IPS DF 4.7 (cell line): ENCODE data around the gene SIGLEC7.

Source experiments
- DNase-seq: peaks from one replicate; pipeline ENCODE4 v3.0.0-alpha.2; 2013; ENCODE audit warnings: low spot score; ENCODE audit errors: extremely low read depth

SIGLEC7 gene

DNA sequence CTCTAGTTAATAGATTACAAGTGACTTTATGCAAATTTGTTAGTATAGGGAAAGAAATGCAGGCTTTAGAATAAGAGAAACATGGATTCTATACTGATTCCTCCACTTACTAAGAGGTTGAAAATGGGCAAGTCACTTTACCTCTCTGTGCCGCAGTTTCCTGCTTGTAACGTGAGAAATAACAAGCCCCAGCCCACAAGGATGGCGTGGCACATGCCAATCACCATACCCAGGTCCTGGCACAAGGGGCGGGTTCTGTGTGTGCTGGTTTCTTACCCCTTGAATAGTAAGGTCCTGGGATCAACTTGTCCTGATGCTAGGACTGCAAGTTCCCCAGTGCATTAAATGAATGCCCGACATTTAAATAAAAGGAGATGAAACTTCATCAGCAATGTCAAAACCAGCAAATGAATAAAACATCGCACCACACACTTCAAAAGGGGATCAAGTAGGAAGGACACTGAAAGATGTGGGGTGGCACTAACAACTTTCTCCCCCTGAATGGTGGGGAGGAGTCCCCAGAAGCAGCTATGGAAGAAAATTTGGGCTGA, 25.3 kb upstream of the SIGLEC7 start:
- DNase-seq: no peak

DNA sequence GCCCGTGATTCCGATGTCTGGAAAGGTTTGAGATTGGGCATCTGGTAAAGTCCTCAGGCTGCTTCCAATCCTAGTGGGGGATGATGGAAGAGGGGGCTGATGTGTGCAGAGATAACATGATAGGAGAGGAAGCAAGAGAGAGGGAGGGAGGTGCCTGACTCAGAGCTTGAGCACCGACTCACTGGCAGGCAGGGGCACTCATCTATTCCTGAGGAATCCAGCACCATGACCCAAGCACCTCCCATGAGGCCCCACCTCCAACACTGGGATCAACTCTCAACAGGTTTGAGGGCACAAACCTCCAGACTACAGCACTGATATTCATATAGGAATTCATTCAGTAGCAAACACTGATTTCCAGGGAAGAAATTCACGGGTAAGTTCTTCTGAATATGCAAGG, 23.0 kb upstream of the SIGLEC7 start:
- DNase-seq: no peak

DNA sequence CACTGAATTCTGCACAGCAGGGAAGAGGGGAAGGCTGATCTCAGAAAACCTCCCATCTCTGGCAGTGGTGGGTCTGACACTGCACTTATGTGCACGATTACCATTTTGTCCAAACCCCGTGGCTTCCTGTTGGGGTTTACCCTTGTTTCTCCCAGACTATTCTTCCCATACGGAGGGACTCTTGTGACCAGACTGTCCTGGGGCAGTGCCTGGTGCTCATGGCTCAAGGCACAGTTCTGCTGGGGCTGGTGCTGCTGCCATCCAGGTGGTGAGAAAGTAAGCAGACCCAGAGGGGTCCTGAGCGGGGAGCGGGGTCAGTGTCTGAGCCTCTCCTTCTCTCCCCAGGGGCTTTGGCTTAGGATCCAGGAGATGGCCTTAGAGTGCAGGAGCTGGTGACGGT, 22.5 kb upstream of the SIGLEC7 start:
- DNase-seq: no peak

DNA sequence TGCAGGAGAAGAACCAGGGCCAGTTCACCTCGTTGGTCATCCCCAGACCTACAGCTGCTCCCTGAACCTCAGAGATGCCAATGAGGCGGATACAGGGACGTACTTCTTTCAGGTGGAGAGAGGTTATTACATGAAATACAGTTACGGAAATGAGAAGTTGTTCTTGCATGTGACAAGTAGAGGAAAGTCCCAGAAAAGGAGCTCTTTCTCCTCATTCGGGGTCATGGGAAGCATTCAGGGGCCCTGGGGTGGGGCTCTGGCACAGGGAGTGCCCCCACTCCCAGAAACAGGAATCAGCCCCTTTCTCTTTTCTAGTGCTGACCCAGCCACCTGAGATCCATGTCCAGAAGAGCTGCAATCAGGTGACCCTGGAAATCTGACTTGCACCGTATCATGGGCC, 21.9 kb upstream of the SIGLEC7 start:
- DNase-seq: no peak

DNA sequence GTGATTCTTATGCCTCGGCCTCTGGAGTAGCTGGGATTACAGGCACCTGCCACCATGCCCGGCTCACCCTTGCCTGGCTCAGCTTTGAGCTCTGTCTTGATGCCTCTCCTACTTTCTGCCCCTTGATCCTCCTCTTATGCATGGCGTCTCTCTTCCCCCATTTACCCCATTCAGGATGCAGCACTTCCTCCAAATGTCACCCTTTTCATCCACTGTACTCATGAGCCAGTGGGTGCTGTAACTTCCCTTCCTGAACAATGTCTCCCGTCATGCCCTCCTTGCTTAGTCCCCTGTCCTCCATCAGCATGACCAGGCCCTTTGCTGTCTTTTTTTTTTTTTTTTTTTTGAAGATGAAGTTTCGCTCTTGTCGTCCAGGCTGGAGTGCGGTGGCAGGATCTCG, 20.8 kb upstream of the SIGLEC7 start:
- no peak for DNase-seq

DNA sequence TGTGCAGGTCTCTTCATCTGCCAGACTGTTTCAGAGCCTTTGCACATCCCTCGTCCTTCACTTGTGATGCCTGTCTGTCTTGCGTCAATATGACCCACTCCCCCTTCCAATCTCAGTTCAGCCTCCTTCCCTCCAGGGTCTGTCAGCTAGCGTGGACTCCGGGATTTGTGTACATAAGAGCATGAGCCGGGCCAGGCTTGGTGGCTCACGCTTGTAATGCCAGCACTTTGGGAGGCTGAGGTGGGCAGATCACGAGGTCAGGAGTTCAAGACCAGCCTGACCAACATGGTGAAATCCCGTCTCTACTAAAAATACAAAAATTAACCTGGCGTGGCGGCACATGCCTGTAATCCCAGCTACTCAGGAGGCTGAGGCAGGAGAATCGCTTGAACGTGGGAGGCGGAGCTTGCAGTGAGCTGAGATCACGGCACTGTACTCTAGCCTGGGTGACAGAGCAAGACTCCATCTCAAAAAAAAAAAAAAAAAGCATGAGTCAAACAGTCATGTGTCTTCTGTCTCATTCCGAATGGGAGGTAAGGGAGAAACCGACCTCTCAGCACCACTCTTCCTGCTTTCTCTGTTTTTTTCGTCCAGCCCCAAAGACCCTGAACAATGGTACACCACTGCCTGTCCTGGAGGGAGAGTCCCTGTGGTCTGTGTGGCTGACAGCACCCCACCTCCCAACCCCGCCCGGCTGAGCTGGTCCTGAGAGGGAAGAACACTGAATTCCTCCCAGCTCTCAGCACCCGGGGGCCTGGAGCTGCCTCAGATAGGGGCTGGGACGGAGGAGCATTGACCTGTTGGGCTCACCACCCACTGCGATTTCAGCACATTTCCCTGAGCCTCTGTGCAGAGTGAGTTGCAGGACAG, 19.8 kb upstream of the SIGLEC7 start:
- DNase-seq: no peak

DNA sequence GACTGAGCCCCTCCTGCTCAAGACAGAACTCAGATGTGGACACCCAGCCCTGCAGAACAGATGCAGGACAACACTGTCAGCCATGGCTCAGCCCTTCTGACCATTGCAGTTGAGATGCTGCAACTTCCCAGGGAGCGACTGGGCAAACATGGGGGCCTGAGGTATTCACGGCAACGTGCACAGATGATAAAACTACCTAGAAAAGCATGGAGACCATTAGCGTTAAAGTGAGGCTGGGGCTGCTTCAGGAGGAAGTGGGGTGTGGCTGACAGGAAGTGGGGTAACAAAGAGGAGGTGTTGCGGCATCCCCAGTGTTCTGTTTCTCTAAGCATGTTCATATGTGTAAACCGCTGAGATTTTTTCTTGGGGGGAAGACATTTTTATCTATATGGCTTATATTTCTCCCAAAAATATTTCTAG, 18.7 kb upstream of the SIGLEC7 start:
- no peak for DNase-seq

DNA sequence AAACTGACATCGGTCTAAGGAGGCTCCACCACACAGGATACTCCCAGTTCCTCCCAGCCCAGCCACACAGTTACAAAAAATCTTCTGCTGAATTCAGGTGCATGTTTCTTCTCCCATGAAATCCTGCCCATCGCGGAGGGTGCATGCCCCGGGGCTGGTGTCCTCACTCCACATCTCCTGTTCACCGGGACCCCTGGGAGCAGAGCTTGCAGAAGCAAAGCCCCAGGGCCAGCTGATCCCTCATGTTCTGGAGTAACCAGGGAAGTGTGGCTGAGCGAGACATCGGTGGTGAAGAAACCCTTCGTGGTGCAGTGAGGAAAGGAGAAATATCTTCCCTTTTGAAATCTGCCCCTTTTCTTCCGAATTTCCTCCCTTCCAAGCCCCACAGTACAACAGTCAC, 18.3 kb upstream of the SIGLEC7 start:
- DNase-seq: no peak

DNA sequence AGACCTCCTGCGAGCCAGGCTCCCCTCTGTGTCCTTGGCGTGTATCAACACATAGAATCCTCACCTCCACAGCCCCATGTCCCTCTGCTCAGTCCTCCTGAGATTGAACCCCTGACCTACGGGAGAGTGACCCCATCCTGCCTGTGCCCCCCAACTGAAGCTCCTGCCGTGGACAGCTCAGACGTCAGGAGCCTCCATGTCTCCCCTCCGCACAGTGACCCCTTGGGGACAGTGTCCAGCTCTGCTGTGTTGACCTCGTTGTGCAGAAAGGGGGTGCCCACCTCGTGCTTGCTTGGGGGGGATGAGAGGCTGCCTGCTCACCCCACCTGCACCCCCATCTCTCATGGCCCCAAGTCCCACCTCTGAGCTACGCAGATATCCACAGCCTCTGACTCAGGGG, 17.9 kb upstream of the SIGLEC7 start:
- no peak for DNase-seq

DNA sequence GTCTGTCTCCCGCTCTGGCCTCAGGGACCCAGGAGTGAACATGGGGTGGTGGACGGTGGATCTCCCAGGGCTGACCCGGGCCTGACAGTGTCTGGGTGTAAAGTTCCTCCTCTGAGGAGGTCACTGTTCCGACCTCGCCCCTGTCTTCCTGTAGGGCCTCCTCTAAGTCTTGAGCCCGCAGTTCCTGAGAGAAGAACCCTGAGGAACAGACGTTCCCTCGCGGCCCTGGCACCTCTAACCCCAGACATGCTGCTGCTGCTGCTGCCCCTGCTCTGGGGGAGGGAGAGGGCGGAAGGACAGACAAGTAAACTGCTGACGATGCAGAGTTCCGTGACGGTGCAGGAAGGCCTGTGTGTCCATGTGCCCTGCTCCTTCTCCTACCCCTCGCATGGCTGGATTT, 17.4 kb upstream of the SIGLEC7 start, which contains the start of gene SIGLEC9:
TSS of gene SIGLEC9 (plus strand) at position 178 of the 400 bp plus-strand sequence. CDS start at position 247, 69 bp downstream.
- DNase-seq: no peak

DNA sequence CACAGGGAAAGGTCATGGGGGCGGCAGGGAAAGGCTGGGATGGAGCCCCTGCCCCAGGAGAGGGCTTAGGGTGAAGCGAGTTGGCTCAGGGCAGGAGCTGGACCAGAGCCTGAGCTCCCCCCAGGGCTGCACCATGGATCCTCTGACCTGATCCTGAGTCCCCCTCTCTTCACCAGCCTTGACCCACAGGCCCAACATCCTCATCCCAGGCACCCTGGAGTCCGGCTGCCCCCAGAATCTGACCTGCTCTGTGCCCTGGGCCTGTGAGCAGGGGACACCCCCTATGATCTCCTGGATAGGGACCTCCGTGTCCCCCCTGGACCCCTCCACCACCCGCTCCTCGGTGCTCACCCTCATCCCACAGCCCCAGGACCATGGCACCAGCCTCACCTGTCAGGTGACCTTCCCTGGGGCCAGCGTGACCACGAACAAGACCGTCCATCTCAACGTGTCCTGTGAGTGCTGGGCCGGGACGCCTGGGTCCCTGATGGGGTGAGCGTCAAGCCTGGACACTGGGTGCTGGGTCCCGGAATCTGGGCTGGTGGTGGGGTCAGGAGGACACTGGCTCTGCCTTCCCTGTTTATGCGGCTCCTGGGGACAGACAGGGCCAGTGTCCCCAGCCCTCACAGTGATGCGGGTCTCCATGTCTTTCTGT, 16.6 kb upstream of the SIGLEC7 start:
- no peak for DNase-seq

DNA sequence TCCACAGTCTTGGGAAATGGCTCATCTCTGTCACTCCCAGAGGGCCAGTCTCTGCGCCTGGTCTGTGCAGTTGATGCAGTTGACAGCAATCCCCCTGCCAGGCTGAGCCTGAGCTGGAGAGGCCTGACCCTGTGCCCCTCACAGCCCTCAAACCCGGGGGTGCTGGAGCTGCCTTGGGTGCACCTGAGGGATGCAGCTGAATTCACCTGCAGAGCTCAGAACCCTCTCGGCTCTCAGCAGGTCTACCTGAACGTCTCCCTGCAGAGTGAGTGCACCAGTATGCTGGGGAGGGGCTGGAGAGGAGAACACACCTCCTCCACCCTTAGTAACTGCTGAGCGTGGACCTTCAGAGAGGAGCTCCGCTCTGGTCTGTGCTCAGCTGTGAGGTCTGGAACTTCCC, 15.1 kb upstream of the SIGLEC7 start:
- no peak for DNase-seq

DNA sequence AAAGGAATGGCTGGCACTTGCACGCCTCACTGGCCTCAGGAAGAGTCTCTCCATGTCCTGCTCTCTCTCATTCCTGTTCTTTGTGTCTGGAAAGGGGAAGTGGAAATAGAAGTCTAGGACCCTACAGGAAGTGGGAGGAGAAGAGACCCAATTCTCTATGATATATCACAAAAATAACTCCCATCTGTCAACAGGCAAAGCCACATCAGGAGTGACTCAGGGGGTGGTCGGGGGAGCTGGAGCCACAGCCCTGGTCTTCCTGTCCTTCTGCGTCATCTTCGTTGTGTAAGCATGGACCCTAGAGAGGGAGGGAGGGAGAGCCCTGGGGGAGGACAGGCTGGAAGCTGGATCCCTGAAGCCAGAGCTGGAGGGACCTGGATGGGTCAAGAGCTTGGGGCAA, 14.3 kb upstream of the SIGLEC7 start:
- DNase-seq: no peak

DNA sequence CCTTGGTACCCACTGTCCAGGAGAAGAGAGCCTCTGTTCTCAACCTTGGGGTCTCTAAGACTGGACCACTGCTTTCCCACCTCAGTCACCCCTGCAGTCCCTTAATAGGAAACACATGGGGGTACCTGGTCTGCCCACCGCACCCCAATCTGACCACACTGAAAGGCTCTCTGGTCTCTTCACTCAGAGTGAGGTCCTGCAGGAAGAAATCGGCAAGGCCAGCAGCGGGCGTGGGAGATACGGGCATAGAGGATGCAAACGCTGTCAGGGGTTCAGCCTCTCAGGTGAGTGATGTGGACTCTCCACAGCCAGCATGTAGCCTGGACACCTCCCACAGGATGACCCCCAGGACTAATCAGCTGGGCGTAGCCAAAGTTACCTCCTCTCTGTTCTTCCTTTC, 13.9 kb upstream of the SIGLEC7 start:
- no peak for DNase-seq

DNA sequence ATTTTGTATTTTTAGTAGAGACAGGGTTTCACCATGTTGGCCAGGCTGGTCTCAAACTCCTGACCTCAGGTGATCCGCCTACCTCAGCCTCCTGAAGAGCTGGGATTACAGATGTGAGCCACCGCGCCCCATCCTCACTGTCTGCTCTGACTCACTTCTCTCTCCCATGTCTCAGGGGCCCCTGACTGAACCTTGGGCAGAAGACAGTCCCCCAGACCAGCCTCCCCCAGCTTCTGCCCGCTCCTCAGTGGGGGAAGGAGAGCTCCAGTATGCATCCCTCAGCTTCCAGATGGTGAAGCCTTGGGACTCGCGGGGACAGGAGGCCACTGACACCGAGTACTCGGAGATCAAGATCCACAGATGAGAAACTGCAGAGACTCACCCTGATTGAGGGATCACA, 12.4 kb upstream of the SIGLEC7 start:
- DNase-seq: no peak

DNA sequence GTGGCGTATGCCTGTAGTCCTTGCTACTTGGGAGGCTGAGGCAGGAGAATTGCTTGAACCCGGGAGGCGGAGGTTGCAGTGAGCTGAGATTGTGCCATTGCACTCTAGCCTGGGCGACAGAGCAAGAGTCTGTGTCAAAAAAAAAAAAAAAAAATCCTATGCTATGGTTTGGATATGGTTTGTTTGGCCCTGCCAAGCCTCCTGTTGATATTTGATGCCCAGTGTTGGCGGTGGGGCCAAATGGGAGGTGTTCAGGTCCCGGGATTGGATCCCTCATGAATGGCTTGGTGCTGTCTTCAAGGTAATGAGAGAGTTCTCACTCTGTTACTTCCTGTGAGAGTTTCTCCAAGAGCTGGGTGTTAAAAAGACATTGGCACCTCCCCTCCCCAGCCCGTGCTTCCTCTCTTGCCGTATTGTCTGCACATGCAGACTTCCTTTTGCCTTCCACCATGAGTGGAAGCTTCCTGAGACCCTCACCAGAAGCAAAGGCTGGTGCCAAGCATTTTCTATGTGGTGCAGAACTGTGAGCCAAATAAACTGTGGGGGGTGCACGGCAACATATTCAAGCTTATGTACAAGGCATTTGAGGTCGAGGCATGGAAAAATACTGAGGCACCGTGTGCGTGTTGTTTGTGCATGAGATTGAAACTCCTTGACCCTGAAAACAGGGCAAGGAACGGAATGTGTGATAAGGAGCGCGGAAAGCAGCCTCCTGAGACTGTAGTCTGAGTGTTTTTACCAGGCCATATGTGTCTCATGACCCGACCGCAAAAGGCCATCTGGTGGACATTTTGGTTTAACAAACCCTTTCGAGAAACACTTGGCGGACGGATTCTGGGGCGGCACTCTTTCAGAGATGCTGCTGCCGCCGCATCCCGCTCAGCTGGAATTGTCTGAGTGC, 10.1 kb upstream of the SIGLEC7 start:
- DNase-seq: no peak

DNA sequence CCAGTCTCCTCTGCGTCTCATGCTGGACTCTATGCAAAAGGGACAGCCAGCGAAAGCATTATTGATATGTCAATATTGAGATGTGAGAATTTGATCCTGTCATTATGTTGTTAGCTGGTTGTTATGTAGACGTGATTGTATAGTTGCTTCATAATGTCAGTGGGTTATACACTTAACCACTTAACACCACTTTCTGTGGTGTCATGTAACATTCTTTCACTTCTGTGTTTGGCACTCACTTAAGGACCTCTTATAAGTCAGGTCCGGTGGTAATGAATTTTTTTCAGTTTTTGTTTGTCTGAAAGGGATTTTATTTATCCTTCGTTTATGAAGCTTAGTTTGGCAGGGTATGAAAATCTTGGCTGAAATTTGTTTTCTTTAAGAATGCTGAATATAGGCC, 7.1 kb upstream of the SIGLEC7 start:
- DNase-seq: no peak

DNA sequence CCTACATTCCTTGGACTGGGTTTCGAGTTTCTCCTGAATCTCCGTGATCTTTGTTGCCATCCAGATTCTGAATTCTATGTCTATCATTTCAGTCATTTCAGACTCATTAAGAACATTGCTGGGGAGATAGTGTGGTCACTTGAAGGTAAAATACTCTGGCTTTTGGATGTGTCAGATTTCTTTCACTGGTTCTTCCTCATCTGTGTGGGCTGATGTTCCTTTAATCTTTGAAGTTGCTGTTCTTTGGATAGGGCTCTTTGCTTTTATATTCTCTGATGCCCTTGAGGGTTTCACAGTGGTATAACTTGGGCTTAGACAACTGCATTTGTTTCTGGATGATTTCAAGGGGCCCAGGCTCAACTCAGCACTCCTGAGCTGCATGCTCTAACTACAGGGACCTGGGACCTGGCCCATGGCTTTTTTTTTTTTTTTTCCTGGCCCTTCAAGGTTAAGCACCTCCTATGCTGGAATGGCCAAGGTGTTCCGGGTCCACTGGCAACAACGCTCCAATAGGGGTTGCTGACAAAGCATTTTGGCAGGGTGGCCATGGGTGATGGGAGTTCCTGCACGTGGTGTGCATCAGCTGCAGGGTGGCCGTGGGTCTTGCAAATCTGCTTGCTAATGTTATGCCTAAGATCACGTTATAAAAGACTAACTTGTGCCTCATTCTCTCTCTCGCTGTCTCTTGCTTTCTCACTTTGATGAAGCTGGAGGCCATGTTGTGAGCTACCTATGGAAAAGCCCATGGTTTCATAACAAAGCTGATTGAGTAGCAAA, 5.9 kb upstream of the SIGLEC7 start:
- DNase-seq: no peak

DNA sequence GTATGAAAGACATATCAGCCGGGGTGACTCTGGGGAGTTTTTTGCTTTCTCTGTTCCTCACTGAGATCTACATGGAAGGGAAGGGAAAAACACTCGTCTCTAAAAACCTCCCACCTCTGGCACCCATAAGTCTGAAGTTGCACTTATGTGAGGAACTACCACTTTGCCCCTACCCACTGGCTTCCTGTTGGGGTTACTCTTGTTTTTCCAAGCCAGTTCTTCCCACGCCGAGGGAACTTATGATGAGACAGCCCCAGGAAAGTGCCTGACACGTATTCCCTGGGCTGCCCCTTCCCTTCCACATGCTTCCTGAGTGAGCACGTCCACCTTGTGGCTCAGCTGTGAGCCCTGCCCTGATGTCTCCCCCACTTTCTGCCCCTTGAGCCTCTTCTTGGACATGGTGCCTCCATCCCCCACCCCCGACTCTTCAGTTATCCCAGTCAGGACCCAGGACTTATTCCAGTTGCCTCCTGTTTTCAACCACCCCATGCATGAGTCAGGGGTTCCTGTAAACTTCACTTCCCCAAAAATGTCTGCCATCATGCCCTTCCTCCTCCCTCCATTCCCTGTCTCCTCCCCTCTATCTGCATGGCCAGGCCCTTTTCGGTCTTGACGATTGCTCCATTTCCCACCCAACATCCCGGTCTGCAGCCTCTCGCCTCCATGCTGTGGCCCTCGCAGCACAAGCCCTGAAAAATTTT, 5.1 kb upstream of the SIGLEC7 start:
- DNase-seq: no peak

DNA sequence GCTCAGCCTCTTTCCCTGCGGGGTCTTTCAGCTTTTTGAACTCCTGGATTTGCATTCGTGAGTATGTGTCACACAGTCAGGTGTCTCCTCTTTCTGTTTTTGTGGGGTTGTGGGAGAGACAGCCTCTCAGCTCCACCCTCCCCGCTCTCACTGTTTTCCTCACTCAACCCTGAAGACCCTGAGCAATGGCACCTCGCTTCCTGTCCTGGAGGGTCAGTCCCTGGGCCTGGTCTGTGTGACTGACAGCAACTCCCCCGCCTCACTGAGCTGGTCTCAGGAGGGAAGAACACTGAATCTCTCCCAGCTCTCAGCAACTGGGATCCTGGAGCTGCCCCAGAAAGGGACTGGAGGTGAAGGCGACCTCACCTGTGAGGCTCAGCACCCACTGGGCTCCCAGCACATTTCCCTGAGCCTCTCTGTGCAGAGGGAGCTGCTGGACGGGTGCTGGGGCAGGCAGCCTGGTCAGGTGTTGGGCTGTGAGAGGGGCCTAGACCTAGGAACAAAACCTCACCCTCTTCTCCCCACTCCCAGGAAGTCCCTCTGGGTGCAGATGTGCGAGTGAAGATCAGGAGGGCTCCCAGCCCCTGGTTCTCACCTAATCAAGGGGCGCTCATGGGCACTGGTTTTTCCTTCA, 4.2 kb upstream of the SIGLEC7 start:
- no peak for DNase-seq
